ENCODE measurements around the gene GPC6. TPM values are rescaled to one million over a fixed set of nuclear protein-coding genes. Genes with fewer than 3 reads are reported as not detected.
A peak's percentile ranks its signal among the peaks of the same experiment; 100 is the strongest.

Gene GPC6
- total RNA-seq, 1 donor from 2014 or later: 63.0 TPM

- no peak for DNase-seq (ENCODE audit: low read depth)
- H3K4me3 ChIP-seq (ENCODE audit: insufficient read depth, low read depth, low read length): no peak overlapping the region
- Mint-ChIP-seq H3K9me3 (ENCODE audit: unreplicated experiment) (no peaks in the 10 kb centered on the region), H3K36me3 (ENCODE audit: low read depth, unreplicated experiment) (peaks cover 3% of the 10 kb centered on the region), H3K4me1 (ENCODE audit: low read depth, unreplicated experiment) (peaks cover 19% of the 10 kb centered on the region), H3K27ac (ENCODE audit: unreplicated experiment) (no peak overlapping the region), H3K27me3 (ENCODE audit: low read depth, unreplicated experiment) (no peaks in the 10 kb centered on the region), H3K4me3 (ENCODE audit: unreplicated experiment) (no peak overlapping the region)
- H3K9ac ChIP-seq (ENCODE audit: low read length): no peak overlapping the region
- no peaks in the 10 kb centered on the region for H3K36me3 ChIP-seq (ENCODE audit: insufficient read depth, low read length)
- H3K27ac ChIP-seq (ENCODE audit: low read depth, low read length): no peak overlapping the region
- H3K4me2 ChIP-seq (ENCODE audit: low read length): no peak overlapping the region
- H3K79me2 ChIP-seq (ENCODE audit: insufficient read depth, low read length): no peaks in the 10 kb centered on the region
- no peaks in the 10 kb centered on the region for H3K9me3 ChIP-seq (ENCODE audit: insufficient read depth, low read depth, low read length)
- H4K20me1 ChIP-seq (ENCODE audit: insufficient read depth, low read length): peaks cover 35% of the 10 kb centered on the region
- FAIRE-seq: no peak
- no peak overlapping the region for H2AFZ ChIP-seq (ENCODE audit: low read depth, low read length)
- H3K4me1 ChIP-seq (ENCODE audit: insufficient read depth, low read length): no peaks in the 10 kb centered on the region
- no peak for TF ChIP-seq CTCF (IDR thresholded peaks at IDR 0.05; ENCODE audit: insufficient read depth, low read depth, low read length)
- TF ChIP-seq EZH2 (IDR thresholded peaks at IDR 0.05; ENCODE audit: insufficient read depth, low read length): no peak
- H3K27me3 ChIP-seq (ENCODE audit: insufficient read depth, low read length): no peaks in the 10 kb centered on the region
These were observed 276.5 kb downstream of the GPC6 start for GRCh38 chr13:93502987-93503615.

- Mint-ChIP-seq H3K4me1 (ENCODE audit: low read depth, unreplicated experiment) (peaks cover 15% of the 10 kb centered on the region), H3K27me3 (ENCODE audit: low read depth, unreplicated experiment) (no peaks in the 10 kb centered on the region), H3K36me3 (ENCODE audit: low read depth, unreplicated experiment) (no peaks in the 10 kb centered on the region), H3K27ac (ENCODE audit: unreplicated experiment) (peak overlapping the region; percentile 38), H3K4me3 (ENCODE audit: unreplicated experiment) (no peak overlapping the region), H3K9me3 (ENCODE audit: unreplicated experiment) (no peaks in the 10 kb centered on the region)
- TF ChIP-seq EZH2 (IDR thresholded peaks at IDR 0.05; ENCODE audit: insufficient read depth, low read length) (no peak), CTCF (IDR thresholded peaks at IDR 0.05; ENCODE audit: insufficient read depth, low read depth, low read length) (no peak)
- DNase-seq (ENCODE audit: low read depth): peak; percentile 56
- Histone ChIP-seq H3K4me1 (ENCODE audit: insufficient read depth, low read length) (no peaks in the 10 kb centered on the region), H3K36me3 (ENCODE audit: insufficient read depth, low read length) (no peaks in the 10 kb centered on the region), H4K20me1 (ENCODE audit: insufficient read depth, low read length) (peaks cover 38% of the 10 kb centered on the region), H3K27me3 (ENCODE audit: insufficient read depth, low read length) (no peaks in the 10 kb centered on the region), H3K79me2 (ENCODE audit: insufficient read depth, low read length) (no peaks in the 10 kb centered on the region), H3K9ac (ENCODE audit: low read length) (no peak overlapping the region), H2AFZ (ENCODE audit: low read depth, low read length) (no peak overlapping the region), H3K9me3 (ENCODE audit: insufficient read depth, low read depth, low read length) (no peaks in the 10 kb centered on the region), H3K4me3 (ENCODE audit: insufficient read depth, low read depth, low read length) (no peak overlapping the region), H3K4me2 (ENCODE audit: low read length) (no peak overlapping the region), H3K27ac (ENCODE audit: low read depth, low read length) (no peak overlapping the region)
- no peak for FAIRE-seq
These were observed 278.7 kb downstream of the GPC6 start for GRCh38 chr13:93505104-93505952.

Measured in astrocyte (in vitro differentiated cells and primary cell).